BJ (cell line): ENCODE data around the gene PLOD1. TPM values are rescaled to one million over a fixed set of nuclear protein-coding genes. Genes with fewer than 3 reads are reported as not detected.

Experiments
- CTCF ChIA-PET: fragments of 350-600 bp; formaldehyde crosslinking; extraction: SDS; loops from one replicate; lab custom pipeline; 2021; ENCODE audit warnings: antibody characterized with exemption, inconsistent platforms; lab: Yijun Ruan, JAX
- POLR2A ChIA-PET: fragments of 300-600 bp; sonication (Branson Sonifier 250); formaldehyde crosslinking; extraction: SDS; loops from one replicate; lab custom pipeline; 2021; ENCODE audit warnings: antibody characterized with exemption; lab: Charles Lee
- DNase-seq: peaks from one replicate; pipeline ENCODE4 v3.0.0-alpha.2; 2011; ENCODE audit warnings: low read depth
- H3K27me3 ChIP-seq: 2 replicates; pipeline ENCODE4 v1.6.0; 2011; ENCODE audit warnings: low read length; ENCODE audit not compliant: control insufficient read depth, insufficient read depth
- H3K36me3 ChIP-seq: 2 replicates; pipeline ENCODE4 v1.5.1; 2011; ENCODE audit warnings: low read length; ENCODE audit not compliant: control insufficient read depth, insufficient read depth
- H3K4me3 ChIP-seq: 2 replicates; pipeline ENCODE4 v1.5.1; 2011; ENCODE audit warnings: low read depth, mild to moderate bottlenecking, control low read depth, low read length
- polyA plus RNA-seq: library from polyadenylated mRNA; depleted of rRNA; stranded (reverse); fragments of >200 nt; gene quantifications from 2 replicates; pipeline ENCODE4 v1.2.3, GENCODE V29; 2011
- TF ChIP-seq, protein P1 (sequence below): IDR thresholded peaks from 2 replicates; pipeline ENCODE4 v1.5.1; 2011; ENCODE audit warnings: low read depth, mild to moderate bottlenecking, control low read depth, inconsistent platforms, low read length, moderate library complexity; ENCODE audit not compliant: insufficient read depth

Gene PLOD1
- polyA plus RNA-seq, 1 experiment: 851 TPM

DNA sequence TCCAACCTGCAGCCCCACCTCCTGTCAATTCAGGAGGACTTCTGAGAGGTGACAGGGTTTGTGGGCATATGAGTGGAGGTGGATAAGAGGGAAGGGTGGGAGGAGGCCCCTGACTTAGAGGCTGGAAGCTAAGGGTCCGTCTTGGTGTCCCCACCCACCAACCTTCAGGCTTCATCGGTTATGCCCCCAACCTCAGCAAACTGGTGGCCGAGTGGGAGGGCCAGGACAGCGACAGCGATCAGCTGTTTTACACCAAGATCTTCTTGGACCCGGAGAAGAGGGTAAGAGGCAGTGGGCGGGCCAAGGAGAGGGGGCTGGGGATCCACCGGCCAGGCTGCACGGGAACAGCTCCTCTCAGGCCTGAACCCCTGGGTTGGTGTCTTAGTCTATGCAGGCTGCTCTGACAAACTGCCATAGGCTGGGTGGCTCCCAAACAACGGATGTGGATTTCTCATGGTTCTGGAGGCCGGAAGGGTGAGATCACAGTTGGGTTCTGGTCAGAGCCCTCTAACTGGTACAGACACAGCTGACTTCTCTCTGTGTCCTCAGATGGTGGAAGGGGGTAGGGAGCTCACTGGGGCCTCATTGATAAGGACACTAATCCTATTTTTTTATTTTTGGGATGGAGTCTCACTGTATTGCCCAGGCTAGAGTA, 18.1 kb downstream of the PLOD1 start:
- TF ChIP-seq, protein P1, sequence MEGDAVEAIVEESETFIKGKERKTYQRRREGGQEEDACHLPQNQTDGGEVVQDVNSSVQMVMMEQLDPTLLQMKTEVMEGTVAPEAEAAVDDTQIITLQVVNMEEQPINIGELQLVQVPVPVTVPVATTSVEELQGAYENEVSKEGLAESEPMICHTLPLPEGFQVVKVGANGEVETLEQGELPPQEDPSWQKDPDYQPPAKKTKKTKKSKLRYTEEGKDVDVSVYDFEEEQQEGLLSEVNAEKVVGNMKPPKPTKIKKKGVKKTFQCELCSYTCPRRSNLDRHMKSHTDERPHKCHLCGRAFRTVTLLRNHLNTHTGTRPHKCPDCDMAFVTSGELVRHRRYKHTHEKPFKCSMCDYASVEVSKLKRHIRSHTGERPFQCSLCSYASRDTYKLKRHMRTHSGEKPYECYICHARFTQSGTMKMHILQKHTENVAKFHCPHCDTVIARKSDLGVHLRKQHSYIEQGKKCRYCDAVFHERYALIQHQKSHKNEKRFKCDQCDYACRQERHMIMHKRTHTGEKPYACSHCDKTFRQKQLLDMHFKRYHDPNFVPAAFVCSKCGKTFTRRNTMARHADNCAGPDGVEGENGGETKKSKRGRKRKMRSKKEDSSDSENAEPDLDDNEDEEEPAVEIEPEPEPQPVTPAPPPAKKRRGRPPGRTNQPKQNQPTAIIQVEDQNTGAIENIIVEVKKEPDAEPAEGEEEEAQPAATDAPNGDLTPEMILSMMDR: no peak
- Histone ChIP-seq H3K36me3 (peaks cover 54% of the 10 kb centered on the region), H3K4me3 (no peak overlapping the region), H3K27me3 (no peaks in the 10 kb centered on the region)
- DNase-seq: no peak
- CTCF ChIA-PET: interaction anchor here (1.1 kb wide), 1 partner anchor 15 kb away, joined by 3 read pairs; no protein-coding TSS in a partner anchor
- POLR2A ChIA-PET: no interaction called here

DNA sequence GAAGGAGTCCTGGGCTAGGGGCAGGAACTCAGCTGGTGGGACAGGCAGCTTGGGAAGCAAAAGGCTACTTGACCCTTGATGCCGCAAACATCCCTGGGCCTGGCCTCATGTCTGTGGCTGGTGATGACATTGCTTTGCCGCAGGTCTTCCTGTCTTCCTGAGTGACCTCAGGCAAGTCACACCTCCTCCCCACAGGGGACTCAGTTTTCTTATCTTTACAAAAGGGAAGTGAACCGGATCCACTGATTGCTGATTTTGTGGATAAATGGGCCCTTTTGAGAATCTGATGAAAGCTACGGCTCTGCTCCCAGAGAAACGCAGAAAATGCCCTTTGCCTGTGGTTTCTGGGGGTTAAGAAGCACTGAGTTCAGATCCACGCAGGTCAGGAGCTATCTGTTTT, 20.7 kb downstream of the PLOD1 start:
- H3K36me3 ChIP-seq: peaks cover 50% of the 10 kb centered on the region
- ChIA-PET CTCF (interaction anchor here (0.6 to 1.3 kb wide), 3 partner anchors 25 to 55 kb away, joined by 3 read pairs; partner anchors contain the start of gene MFN2), POLR2A (no interaction called here)
- TF ChIP-seq, protein P1: no peak
- H3K4me3 ChIP-seq: no peak overlapping the region
- H3K27me3 ChIP-seq: no peaks in the 10 kb centered on the region
- no peak for DNase-seq

DNA sequence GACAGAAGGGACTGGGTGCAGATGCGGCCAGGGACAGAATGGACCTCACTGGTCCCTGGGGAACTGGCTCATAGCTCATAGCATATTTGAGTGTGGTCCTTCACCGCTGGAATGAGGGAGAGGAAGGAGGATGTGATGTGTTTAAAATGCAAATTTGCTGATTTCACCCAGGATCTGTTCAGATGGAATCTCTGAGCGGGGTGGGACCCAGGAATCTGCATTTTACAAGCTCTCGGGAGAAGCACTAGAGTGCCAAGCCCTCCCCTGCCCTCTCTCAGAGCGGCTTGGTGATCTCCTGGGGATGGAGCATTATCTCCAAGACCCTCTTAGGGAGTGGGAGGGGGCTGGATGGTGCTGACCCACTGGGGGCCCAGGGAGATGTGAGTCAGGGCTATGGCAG, 22.9 kb downstream of the PLOD1 start:
- DNase-seq: no peak
- no peak overlapping the region for H3K4me3 ChIP-seq
- H3K27me3 ChIP-seq: no peaks in the 10 kb centered on the region
- ChIA-PET CTCF (interaction anchor here (1.2 kb wide), 1 partner anchor 10 kb away, joined by 3 read pairs; no protein-coding TSS in a partner anchor), POLR2A (interaction anchor here (0.6 kb wide), 1 partner anchor 35 kb away, joined by 4 read pairs; no protein-coding TSS in a partner anchor)
- TF ChIP-seq, protein P1: no peak
- H3K36me3 ChIP-seq: peaks cover 46% of the 10 kb centered on the region

DNA sequence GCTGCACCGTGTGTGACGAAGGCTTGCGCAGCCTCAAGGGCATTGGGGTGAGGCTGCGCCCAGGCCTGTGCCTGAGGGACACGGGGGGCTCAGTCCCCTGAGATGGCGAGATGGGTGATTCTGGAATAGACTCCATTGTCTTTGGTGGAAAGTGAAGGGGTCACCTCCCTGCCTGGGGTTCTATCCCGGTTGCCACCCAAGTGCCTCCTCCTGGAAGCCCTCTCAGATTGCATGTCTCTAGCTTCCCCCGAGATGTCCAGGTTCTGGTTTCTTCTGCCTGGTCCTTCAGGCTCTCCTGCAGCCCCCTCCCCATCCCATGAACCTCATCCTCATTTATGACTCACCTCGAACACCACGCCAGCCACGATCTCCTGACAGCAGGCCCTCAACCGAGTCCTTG, 23.4 kb downstream of the PLOD1 start:
- POLR2A ChIA-PET: interaction anchor here (0.5 kb wide), 1 partner anchor 27 kb away, joined by 4 read pairs; no protein-coding TSS in a partner anchor
- Histone ChIP-seq H3K27me3 (no peaks in the 10 kb centered on the region), H3K36me3 (peaks cover 46% of the 10 kb centered on the region), H3K4me3 (no peak overlapping the region)
- CTCF ChIA-PET: no interaction called here
- TF ChIP-seq, protein P1: no peak
- DNase-seq: no peak

DNA sequence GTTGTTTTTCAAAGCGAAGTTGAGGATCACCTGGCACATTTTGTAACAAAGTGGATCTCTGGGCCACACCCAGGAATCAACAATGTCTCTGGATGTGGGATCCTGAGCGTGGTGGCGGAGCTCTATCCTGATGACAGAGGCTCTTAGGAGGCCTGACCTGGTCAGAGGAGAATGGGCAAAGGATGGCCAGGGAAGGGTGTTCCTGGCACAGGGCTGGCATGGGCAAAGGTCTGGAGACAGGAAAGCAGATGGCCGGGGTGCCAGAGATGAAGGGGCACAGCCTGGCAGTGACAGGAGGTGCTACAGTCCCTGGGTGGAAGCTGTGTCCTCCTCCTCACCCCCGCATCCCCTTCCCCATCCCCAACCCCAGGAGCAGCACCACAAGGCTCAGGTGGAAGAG, 25.8 kb downstream of the PLOD1 start:
- ChIA-PET POLR2A (no interaction called here), CTCF (no interaction called here)
- TF ChIP-seq, protein P1: no peak
- Histone ChIP-seq H3K4me3 (no peak overlapping the region), H3K36me3 (peaks cover 47% of the 10 kb centered on the region), H3K27me3 (no peaks in the 10 kb centered on the region)
- no peak for DNase-seq
